RWPE2 (cell line): ENCODE measurements around the gene TMEM221.

Experiments
- ATAC-seq: fragments of 200-7000 bp; cut with Tn5 transposase; 3 replicates; pipeline ENCODE4 v1.9.1; 2021; ENCODE audit warnings: low read depth
- DNase-seq: peaks from one replicate; pipeline ENCODE4 v3.0.0-alpha.2; 2020; ENCODE audit warnings: low spot score
- H3K27ac ChIP-seq: fragments of 450-650 bp; 2 replicates; pipeline ENCODE4 v1.5.1; 2017; ENCODE audit warnings: mild to moderate bottlenecking; ENCODE audit not compliant: poor library complexity, severe bottlenecking
- H3K27me3 ChIP-seq: fragments of 250-450 bp; sonication (Bioruptor Pico); 2 replicates; pipeline ENCODE4 v1.5.1; 2021; ENCODE audit warnings: mild to moderate bottlenecking, moderate library complexity; ENCODE audit not compliant: insufficient read depth, poor library complexity, severe bottlenecking
- H3K36me3 ChIP-seq: fragments of 250-450 bp; sonication (Bioruptor Pico); 2 replicates; pipeline ENCODE4 v1.5.1; 2020; ENCODE audit warnings: low read depth, mild to moderate bottlenecking, moderate library complexity
- H3K4me1 ChIP-seq: fragments of 250-450 bp; sonication (Bioruptor Pico); 2 replicates; pipeline ENCODE4 v1.5.1; 2021; ENCODE audit warnings: mild to moderate bottlenecking, moderate library complexity; ENCODE audit not compliant: insufficient read depth, poor library complexity, severe bottlenecking
- H3K4me3 ChIP-seq: fragments of 250-450 bp; sonication (Bioruptor Pico); 2 replicates; pipeline ENCODE4 v1.5.1; 2021; ENCODE audit warnings: mild to moderate bottlenecking, moderate library complexity; ENCODE audit not compliant: severe bottlenecking
- H3K9me3 ChIP-seq: fragments of 250-450 bp; sonication (Bioruptor Pico); 2 replicates; pipeline ENCODE4 v1.5.1; 2021; ENCODE audit warnings: mild to moderate bottlenecking, moderate library complexity; ENCODE audit not compliant: severe bottlenecking
- TF ChIP-seq, protein P1 (sequence below): fragments of 450-650 bp; IDR thresholded peaks from one replicate; pipeline ENCODE4 v1.5.1; 2017; ENCODE audit warnings: mild to moderate bottlenecking, moderate library complexity; ENCODE audit not compliant: poor library complexity, severe bottlenecking

The TMEM221 gene

DNA sequence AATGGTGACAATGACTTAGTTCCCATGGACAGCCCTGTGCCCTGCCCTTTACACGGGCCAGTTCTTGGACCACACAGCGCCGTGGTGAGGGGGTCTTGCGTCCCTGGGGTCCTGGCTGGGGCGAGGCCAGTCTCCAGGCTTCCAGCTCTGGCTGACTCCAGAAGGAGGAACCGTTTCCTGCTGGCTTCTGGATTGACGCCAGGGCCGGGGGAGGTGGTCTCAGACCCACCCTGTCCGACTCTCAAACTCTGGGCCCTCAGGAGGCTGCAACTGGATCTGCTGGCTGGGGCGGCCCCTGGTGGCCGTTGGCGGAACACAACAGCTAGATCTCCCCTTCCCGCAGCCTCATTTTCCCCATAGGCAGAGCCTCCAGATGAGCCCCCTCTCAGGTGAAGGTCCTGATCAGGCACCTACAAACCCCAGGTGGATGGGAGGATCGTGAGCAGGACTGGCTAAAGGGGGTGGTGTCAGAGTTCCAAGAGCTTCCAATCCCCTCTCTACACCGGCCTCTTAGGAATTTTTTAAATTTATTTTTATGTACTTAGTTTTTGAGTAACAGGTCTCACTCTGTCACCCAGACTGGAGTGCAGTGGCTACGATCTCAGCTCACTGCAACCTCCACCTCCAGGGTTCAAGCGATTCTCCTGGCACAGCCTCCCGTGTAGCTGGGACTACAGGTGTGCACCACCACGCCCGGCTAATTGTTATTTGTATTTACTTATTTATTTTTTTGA is 62.4 kb downstream of the TMEM221 start:
- no peaks in the 10 kb centered on the region for H3K36me3 ChIP-seq
- DNase-seq = no peak
- H3K27ac ChIP-seq = no peak overlapping the region
- TF ChIP-seq, protein P1, sequence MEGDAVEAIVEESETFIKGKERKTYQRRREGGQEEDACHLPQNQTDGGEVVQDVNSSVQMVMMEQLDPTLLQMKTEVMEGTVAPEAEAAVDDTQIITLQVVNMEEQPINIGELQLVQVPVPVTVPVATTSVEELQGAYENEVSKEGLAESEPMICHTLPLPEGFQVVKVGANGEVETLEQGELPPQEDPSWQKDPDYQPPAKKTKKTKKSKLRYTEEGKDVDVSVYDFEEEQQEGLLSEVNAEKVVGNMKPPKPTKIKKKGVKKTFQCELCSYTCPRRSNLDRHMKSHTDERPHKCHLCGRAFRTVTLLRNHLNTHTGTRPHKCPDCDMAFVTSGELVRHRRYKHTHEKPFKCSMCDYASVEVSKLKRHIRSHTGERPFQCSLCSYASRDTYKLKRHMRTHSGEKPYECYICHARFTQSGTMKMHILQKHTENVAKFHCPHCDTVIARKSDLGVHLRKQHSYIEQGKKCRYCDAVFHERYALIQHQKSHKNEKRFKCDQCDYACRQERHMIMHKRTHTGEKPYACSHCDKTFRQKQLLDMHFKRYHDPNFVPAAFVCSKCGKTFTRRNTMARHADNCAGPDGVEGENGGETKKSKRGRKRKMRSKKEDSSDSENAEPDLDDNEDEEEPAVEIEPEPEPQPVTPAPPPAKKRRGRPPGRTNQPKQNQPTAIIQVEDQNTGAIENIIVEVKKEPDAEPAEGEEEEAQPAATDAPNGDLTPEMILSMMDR = peak; percentile 86
- no peak overlapping the region for H3K4me3 ChIP-seq
- H3K4me1 ChIP-seq = no peaks in the 10 kb centered on the region
- no peaks in the 10 kb centered on the region for H3K27me3 ChIP-seq
- peak; percentile 50; the same call in 1 of the 3 replicates for ATAC-seq
- H3K9me3 ChIP-seq = no peaks in the 10 kb centered on the region
